Activated CD4-positive, alpha-beta T cell treated with anti-CD3 and anti-CD28 coated beads, Interleukin-2, amount 50 U/mL, for 16 hours (primary cell): ENCODE data around the gene CNTNAP1.

ENCODE experiments used
- DNase-seq: peaks from one replicate; pipeline ENCODE4 v3.0.0-alpha.2; 2020

The CNTNAP1 gene

DNA sequence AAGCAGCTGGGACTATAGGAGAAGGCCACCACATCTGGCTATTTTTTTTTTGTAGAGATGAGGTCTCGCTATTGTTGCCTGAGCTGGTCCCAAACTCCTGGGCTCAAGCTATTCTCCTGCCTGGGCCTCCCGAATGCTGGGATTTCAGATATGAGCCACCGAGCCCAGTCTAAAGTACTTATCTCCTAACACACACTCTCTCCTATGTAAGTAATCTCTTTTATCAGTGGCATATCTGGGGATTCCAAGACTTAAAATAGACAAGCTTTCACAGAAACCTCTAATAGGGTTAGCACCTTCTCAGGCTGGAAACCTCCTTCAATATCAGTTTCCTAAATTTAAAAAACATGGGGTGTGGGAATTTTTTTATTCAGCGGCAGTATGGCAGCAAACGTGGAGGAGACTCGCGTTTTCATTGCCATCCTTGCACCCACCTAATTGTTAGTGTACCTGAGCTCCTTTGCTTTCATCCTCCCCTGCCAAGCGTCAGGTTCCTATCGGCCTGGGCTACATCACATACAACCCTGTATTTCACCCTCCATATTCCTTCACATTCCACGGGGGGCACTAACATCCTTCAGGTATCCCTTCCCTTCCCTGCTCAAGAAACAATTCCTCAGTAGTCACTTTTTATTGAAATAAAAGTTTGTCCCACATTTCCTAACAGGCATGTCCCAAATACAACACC lies 61.4 kb downstream of the CNTNAP1 start:
- no peak for DNase-seq

DNA sequence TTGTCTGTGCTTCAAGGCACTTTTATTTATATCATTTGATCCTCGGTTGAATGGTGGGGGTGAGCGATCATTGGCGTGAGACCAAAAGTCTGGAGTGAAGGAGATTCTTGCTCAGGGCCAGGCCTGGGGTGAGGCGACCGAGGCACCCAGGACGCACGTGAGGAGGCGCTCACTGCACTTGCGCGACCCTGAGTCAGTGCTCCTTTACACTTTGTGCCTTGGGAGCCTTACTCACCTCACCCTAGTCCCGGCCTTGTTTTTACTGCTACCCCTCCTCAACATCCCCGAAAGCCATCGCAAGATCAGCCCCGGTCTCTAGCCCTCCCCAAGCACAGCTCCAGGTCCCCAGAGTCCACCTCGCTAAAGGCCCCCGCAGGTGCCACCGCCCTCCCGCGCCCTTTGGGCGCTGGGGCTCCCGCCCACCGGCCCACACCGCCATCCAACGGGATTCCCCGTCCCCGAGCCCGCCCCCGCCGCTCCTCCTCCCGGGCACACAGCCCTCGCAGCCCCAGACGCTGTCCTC lies 62.0 kb downstream of the CNTNAP1 start:
- DNase-seq = peak; percentile 62

DNA sequence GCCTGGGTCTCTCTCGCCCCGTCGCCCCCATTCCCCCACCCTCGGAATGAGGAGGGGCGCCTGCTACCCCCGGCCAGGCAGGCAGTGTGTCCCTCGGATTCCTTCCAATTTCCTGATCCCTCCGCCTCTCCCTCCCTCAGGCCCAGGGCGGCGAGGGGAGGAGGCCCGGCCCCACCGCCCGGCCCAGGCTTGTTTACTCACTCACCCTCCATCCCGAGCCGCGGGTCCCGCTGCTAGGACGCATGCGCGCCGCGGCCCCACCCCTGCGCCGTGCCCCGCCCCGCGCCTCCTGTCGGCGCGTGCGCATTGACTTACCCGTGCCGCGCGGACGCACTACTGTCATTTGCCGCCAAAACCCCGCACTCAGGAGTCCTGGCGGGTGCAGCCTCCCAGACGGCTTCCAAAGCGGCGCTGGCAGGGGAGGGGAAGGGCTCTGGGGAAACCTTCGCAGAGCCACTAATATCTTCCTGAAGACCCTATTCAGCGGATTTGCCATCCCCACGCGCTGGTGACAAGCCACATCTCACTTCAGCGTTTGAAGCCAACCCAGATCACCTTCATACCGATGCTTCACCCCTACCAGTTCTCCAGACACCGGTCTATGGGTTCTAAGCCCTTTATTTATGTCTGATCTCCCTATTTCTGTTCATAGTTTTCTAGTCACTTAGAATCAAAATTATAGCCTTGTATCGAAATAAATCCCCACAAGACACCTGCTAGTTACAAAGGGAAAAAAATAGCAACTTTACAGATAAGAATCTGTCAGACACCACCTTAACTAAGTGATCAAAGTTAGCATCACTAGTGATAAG lies 62.7 kb downstream of the CNTNAP1 start, which contains the start of gene EZH1:
Gene EZH1 (minus strand): TSS at position 235 of the 812 bp plus-strand sequence. CDS start 16,099 bp downstream, outside the sequence.
- DNase-seq = peak; percentile 94

DNA sequence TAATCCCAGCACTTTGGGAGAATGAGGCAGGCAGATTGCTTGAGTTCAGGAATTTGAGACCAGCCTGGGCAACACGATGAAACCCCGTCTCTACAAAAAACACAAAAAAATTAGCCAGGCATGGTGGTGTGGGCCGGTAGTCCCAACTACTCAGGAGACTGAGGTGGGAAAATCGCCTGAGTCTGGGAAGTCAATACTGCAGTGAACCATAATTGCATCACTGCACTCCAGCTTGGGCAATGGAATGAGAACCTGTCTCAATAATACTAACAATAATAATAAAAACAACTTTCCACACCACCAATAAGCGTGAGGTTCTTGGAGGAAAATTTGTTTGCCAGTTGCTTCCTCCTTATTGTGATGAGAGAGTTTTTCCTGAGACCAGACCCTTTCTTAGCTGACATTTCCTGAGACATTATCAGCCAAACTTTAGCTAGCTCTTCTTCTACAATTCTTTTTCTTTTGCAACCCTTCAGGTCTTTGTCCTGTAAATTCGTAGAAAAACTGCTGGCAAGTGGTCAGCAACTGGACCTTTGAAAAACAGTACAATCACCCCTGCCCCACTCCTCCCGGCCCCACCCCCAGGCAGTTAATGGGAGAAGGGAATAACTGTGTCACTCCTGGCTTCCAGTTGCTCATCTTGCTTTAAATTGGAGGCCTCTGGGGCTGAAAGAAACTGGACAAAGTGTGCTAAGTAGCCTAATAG lies 66.0 kb downstream of the CNTNAP1 start:
- DNase-seq = no peak

DNA sequence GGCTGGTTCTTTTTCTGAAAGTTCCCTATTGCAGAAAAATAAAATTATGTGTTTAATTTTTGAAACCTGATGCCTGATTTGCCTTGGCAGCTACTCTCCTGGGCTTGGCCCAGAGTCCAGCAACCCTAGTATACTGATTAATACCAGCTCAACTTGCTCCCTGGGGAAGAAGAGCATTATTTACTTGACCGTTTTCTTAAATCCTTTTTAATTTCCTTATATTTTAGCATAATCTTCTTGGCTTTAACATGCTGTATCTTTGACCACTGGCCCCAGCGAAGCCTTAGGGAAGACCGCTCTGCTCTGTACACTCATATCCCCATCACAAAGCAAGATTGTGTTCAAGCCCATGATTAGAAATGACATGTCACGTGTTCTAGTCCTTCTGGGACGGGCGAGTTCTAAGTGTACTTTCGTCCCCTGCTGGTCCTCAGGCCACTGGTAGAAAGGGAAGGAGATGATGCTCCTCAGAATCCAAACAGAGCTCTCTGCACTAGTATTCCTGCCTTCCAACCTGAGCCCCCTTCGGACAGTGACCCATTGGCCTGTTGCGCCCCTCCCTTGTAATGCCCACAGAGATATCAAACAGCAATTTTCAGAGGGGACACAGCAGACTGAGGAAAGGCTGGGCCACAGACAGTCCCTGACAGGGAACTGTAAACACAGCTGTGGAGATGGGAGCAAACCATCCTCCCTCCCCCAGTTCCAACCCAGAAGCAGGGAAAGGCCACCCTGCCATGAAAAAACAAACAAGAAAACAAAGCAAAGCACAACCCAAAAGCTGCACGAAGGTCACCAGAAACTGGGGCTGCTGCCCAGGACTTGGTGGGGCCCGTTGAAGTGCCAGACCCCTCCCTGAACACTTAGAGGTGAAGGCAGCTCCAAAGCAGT lies 66.8 kb downstream of the CNTNAP1 start:
- no peak for DNase-seq
